Esophagus muscularis mucosa (tissue), 4 donors: ENCODE data around the gene COG3. TPM values are rescaled to one million over a fixed set of nuclear protein-coding genes. Genes with fewer than 3 reads are reported as not detected.

Source experiments
- DNase-seq: peaks from one replicate; pipeline ENCODE4 v3.0.0-alpha.2; 2017; ENCODE audit errors: extremely low spot score
- H3K27ac ChIP-seq, 4 donors: fragments of 200-600 bp; sonication (generic); replicated peaks in 1 of 4; 1 replicate in 3 of 4; 2 replicates in 1 of 4; pipeline ENCODE4 v1.5.1; 2016 to 2019; ENCODE audit warnings: mild to moderate bottlenecking in 1 of 4
- H3K27me3 ChIP-seq, 4 donors: fragments of 200-600 bp; sonication (generic); one replicate each; pipeline versions ENCODE4 v1.5.1 to v1.6.0; 2016 to 2019
- H3K36me3 ChIP-seq, 4 donors: fragments of 200-600 bp; sonication (generic); one replicate each; pipeline ENCODE4 v1.5.1; 2016 to 2019
- H3K4me1 ChIP-seq, 4 donors: fragments of 200-600 bp; sonication (generic); one replicate each; pipeline ENCODE4 v1.5.1; 2016 to 2019
- H3K4me3 ChIP-seq, 4 donors: fragments of 200-600 bp; sonication (generic); 1 replicate in 2 of 4; 2 replicates in 2 of 4; pipeline ENCODE4 v1.5.1; 2016 to 2019; ENCODE audit warnings: mild to moderate bottlenecking in 4 of 4, moderate library complexity in 1 of 4
- H3K9me3 ChIP-seq, 4 donors: fragments of 200-600 bp; sonication (generic); 1 replicate in 3 of 4; 2 replicates in 1 of 4; pipeline ENCODE4 v1.5.1; 2016 to 2019
- EP300 ChIP-seq: sonication (generic); formaldehyde crosslinking; IDR thresholded peaks from one replicate; pipeline ENCODE4 v1.6.1; 2017; ENCODE audit warnings: antibody characterized with exemption
- POLR2A ChIP-seq: fragments of 450-650 bp; IDR thresholded peaks from one replicate; pipeline ENCODE4 v1.6.1; 2017; ENCODE audit warnings: antibody characterized with exemption, moderate library complexity, mild to moderate bottlenecking, low read depth
- POLR2AphosphoS5 ChIP-seq, 2 donors: sonication (generic); formaldehyde crosslinking; IDR thresholded peaks; one replicate each; pipeline ENCODE4 v1.6.1; 2017; ENCODE audit warnings: antibody characterized with exemption in 2 of 2
- WGBS: methylation state at CpG from one replicate; pipeline ENCODE4 v1.1.5; 2018; 5-methylcytosine and 5-hydroxymethylcytosine counted together
- intact Hi-C: fragments of 100-400 bp; cut with DNase I; formaldehyde crosslinking; loops from one replicate; pipeline ENCODE4 v1.15.1; 2023
- total RNA-seq, 4 donors: library from RNA; depleted of rRNA; stranded (reverse); fragments of >200 nt; gene quantifications; one replicate each; pipeline versions ENCODE4 v1.1.0 to v1.2.1, GENCODE V29; 2016
- TF ChIP-seq, protein P1 (sequence below), 3 experiments: fragments of 200-600 bp in 2 of 3; fragments of 450-650 bp in 1 of 3; sonication (generic) in 2 of 3; IDR thresholded peaks; one replicate each; pipeline ENCODE4 v1.5.1; 2017 to 2019; ENCODE audit warnings: antibody characterized with exemption in 3 of 3, mild to moderate bottlenecking in 2 of 3, moderate library complexity in 1 of 3

COG3 gene, protein sequence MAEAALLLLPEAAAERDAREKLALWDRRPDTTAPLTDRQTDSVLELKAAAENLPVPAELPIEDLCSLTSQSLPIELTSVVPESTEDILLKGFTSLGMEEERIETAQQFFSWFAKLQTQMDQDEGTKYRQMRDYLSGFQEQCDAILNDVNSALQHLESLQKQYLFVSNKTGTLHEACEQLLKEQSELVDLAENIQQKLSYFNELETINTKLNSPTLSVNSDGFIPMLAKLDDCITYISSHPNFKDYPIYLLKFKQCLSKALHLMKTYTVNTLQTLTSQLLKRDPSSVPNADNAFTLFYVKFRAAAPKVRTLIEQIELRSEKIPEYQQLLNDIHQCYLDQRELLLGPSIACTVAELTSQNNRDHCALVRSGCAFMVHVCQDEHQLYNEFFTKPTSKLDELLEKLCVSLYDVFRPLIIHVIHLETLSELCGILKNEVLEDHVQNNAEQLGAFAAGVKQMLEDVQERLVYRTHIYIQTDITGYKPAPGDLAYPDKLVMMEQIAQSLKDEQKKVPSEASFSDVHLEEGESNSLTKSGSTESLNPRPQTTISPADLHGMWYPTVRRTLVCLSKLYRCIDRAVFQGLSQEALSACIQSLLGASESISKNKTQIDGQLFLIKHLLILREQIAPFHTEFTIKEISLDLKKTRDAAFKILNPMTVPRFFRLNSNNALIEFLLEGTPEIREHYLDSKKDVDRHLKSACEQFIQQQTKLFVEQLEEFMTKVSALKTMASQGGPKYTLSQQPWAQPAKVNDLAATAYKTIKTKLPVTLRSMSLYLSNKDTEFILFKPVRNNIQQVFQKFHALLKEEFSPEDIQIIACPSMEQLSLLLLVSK
- 10 to 100 TPM; 17.7 to 28.2 (median 21.3) TPM for total RNA-seq

DNA sequence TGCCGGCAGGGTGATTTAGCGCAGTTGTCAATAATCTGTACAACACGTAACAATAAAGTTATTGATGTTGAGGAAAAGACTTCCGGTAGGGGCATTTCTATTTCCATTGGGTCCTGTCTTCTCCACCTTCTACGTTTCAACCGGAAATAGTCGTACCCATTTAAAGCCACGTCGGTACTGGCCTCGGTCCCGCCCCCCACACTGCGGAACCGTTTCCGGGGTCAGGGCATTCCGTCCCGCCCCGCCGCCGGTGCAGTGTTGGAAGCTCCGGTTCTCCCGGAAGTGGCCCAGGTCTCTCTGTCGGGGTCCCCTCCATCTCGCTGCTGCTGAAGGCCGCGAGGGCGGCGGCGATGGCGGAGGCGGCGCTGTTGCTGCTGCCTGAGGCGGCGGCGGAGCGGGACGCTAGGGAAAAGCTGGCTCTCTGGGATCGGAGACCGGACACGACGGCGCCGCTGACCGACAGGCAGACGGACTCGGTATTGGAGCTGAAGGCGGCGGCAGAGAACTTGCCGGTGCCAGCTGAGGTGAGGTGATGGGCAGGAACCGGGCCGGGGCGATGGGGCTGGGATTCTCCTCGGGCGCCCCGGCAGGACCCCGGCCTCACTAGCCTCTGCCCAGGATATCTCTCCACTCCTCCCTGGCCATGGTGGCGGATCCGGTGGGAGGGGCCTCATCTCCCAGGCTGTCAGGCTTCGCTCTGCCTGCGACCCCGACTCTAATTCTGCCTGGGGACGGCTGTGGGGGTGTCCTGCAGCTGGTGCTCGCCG is at the start of gene COG3:
Gene COG3 (plus strand): TSS at position 253 of the 767 bp plus-strand sequence. CDS start 98 bp downstream, at position 351.
- intact Hi-C loops = loop anchor here (2.0 to 5.0 kb wide), 2 partner anchors 46 to 93 kb away; partner anchors contain the start of gene SLC25A30
- DNase-seq = peak; percentile 98
- H3K4me1 ChIP-seq = peaks cover 22 to 44% (median 38%) of the 10 kb centered on the region in 4 donors
- under 1% methylated on average over 43 of the region's 63 CpGs for WGBS
- no peaks in the 10 kb centered on the region for H3K36me3 ChIP-seq
- no peaks in the 10 kb centered on the region for H3K27me3 ChIP-seq
- peak within 1 kb of the TSS; percentile 86 to 96 (median 90) for H3K27ac ChIP-seq
- TF ChIP-seq EP300 (no peak), POLR2AphosphoS5 (IDR thresholded peaks at IDR 0.05) (peak; percentile 89 to 90), POLR2A (peak; percentile 62)
- TF ChIP-seq, protein P1, sequence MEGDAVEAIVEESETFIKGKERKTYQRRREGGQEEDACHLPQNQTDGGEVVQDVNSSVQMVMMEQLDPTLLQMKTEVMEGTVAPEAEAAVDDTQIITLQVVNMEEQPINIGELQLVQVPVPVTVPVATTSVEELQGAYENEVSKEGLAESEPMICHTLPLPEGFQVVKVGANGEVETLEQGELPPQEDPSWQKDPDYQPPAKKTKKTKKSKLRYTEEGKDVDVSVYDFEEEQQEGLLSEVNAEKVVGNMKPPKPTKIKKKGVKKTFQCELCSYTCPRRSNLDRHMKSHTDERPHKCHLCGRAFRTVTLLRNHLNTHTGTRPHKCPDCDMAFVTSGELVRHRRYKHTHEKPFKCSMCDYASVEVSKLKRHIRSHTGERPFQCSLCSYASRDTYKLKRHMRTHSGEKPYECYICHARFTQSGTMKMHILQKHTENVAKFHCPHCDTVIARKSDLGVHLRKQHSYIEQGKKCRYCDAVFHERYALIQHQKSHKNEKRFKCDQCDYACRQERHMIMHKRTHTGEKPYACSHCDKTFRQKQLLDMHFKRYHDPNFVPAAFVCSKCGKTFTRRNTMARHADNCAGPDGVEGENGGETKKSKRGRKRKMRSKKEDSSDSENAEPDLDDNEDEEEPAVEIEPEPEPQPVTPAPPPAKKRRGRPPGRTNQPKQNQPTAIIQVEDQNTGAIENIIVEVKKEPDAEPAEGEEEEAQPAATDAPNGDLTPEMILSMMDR (IDR thresholded peaks at IDR 0.05) = peak in 1 of 3 experiments; percentile 44
- peak within 1 kb of the TSS; percentile 70 to 89 (median 80) for H3K4me3 ChIP-seq
- H3K9me3 ChIP-seq = no peaks in the 10 kb centered on the region

DNA sequence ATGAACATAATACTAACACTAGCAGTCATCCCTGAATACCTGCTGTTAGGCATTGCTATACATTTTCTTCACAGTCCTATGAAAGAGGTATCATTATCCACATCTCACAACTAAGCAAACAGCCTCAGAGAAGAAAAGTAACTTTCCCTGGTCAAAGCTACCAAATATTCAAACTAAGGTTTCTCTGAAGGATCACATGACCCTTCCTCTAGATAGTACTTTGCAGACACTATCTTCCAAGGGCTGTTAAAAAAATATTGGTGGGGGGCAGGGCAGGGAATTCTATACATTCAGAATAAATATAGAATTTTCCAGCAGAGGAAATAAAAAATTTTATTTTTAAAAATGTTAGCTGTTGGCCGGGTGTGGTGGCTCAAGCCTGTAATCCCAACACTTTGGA is 49.6 kb upstream of the COG3 start:
- intact Hi-C loops = no loop called here
- Histone ChIP-seq H3K27me3 (no peaks in the 10 kb centered on the region), H3K36me3 (peaks cover 5 to 12% (median 9%) of the 10 kb centered on the region in 4 donors), H3K27ac (peak overlapping the region; percentile 68 to 81 (median 71)), H3K9me3 (no peaks in the 10 kb centered on the region), H3K4me1 (peaks cover 15 to 43% (median 31%) of the 10 kb centered on the region in 4 donors), H3K4me3 (peak overlapping the region; percentile 40 to 53 (median 46))
- no peak for TF ChIP-seq POLR2AphosphoS5 (IDR thresholded peaks at IDR 0.05)
- no peak for TF ChIP-seq EP300
- no peak for TF ChIP-seq POLR2A
- TF ChIP-seq, protein P1 (IDR thresholded peaks at IDR 0.05) = no peak
- peak; percentile 14 for DNase-seq
- WGBS = 89% methylated on average over 1 of the region's 1 CpG

DNA sequence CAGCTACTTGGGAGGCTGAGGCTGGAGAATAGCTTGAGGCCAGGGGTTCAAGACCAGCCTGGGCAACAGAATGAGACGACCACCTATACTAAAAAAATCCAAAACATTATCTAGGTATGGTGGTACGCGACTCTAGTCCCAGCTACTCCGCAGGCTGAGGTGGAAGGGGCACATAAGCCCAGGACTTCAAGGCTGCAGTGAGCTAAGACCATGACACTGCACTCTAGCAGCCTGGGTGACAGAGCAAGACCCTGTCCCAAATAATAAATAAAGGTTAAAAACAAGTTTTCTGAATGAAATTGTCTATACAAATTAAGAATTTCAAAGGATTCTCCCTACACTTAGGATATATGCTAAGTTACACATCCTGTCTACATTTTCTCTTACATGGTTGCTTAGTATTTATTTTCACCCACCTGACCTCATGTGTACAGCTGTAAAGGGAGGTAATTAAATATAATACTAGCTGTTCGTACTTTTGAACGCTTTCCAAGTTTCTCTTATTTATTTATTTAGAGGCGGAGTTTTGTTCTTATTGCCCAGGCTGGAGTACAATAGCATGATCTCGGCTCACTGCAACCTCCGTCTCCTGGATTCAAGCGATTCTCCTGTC is 48.1 kb upstream of the COG3 start:
- Histone ChIP-seq H3K4me1 (peaks cover 15 to 43% (median 31%) of the 10 kb centered on the region in 4 donors), H3K9me3 (no peaks in the 10 kb centered on the region), H3K4me3 (peak overlapping the region; percentile 60 to 79 (median 71)), H3K36me3 (no peaks in the 10 kb centered on the region), H3K27ac (peak overlapping the region; percentile 89 to 93 (median 90)), H3K27me3 (no peaks in the 10 kb centered on the region)
- DNase-seq = no peak
- intact Hi-C loops = no loop called here
- 65% methylated on average over 10 of the region's 10 CpGs for WGBS
- no peak for TF ChIP-seq EP300
- TF ChIP-seq POLR2AphosphoS5 (IDR thresholded peaks at IDR 0.05) = no peak
- TF ChIP-seq, protein P1 (IDR thresholded peaks at IDR 0.05) = no peak
- TF ChIP-seq POLR2A = no peak
